Measurements from ENCODE around the gene COX10. TPM values are rescaled to one million over a fixed set of nuclear protein-coding genes. Genes with fewer than 3 reads are reported as not detected.

COX10 gene
- polyA plus RNA-seq, 3 donors, result 4.0 to 17.5 (median 8.8) TPM

- 75 to 87% (median 79%) methylated on average over 10 of the region's 10 CpGs for WGBS, 3 donors
- no peak overlapping the region for H3K27ac ChIP-seq (ENCODE audit: low read depth, low read length)
These were observed 7.4 kb upstream of the COX10 start for GRCh38 chr17:14061666-14062560.

GRCh38 chr17:14067347-14067746 is 2.0 kb upstream of the COX10 start:
- 86 to 93% (median 87%) methylated on average over 1 of the region's 1 CpG for WGBS, 3 donors

GRCh38 chr17:14068542-14069250 is 608 bp upstream of the COX10 start:
- 18 to 21% (median 21%) methylated on average over 25 of the region's 25 CpGs for WGBS, 3 donors
- no peak overlapping the region for H3K27ac ChIP-seq (ENCODE audit: low read depth, low read length)

More at GRCh38 chr17:14067347-14067746, 2.0 kb upstream of the COX10 start:
- H3K27ac ChIP-seq (ENCODE audit: low read depth, low read length), result no peak overlapping the region

GRCh38 chr17:14070344-14070984 is 1.2 kb downstream of the COX10 start:
- 38 to 72% (median 71%) methylated on average over 6 of the region's 6 CpGs for WGBS, 3 donors
- no peak overlapping the region for H3K27ac ChIP-seq (ENCODE audit: low read depth, low read length)

GRCh38 chr17:14072881-14073280 is 3.6 kb downstream of the COX10 start:
- 54 to 85% (median 64%) methylated on average over 5 of the region's 5 CpGs for WGBS, 3 donors
- H3K27ac ChIP-seq (ENCODE audit: low read depth, low read length), result no peak overlapping the region

- H3K27ac ChIP-seq (ENCODE audit: low read depth, low read length), result no peak overlapping the region
- 82 to 90% (median 88%) methylated on average over 3 of the region's 3 CpGs for WGBS, 3 donors
These were observed 8.7 kb downstream of the COX10 start for GRCh38 chr17:14078027-14078426.

- H3K27ac ChIP-seq (ENCODE audit: low read depth, low read length), result no peak overlapping the region
- WGBS, 3 donors, result 64 to 65% (median 64%) methylated on average over 4 of the region's 4 CpGs
These were observed 11.5 kb downstream of the COX10 start for GRCh38 chr17:14080847-14081251.

GRCh38 chr17:14082848-14083247 is 13.5 kb downstream of the COX10 start:
- 92 to 95% (median 93%) methylated on average over 8 of the region's 8 CpGs for WGBS, 3 donors

GRCh38 chr17:14084955-14085354 is 15.7 kb downstream of the COX10 start:
- 92 to 96% (median 93%) methylated on average over 2 of the region's 2 CpGs for WGBS, 3 donors
- H3K27ac ChIP-seq (ENCODE audit: low read depth, low read length), result no peak overlapping the region

More at GRCh38 chr17:14082848-14083247, 13.5 kb downstream of the COX10 start:
- H3K27ac ChIP-seq (ENCODE audit: low read depth, low read length), result no peak overlapping the region

- 58 to 98% (median 85%) methylated on average over 2 of the region's 2 CpGs for WGBS, 3 donors
- no peak overlapping the region for H3K27ac ChIP-seq (ENCODE audit: low read depth, low read length)
These were observed 16.9 kb downstream of the COX10 start for GRCh38 chr17:14086189-14086588.

GRCh38 chr17:14089179-14089578 is 19.9 kb downstream of the COX10 start:
- no peak overlapping the region for H3K27ac ChIP-seq (ENCODE audit: low read depth, low read length)
- 88 to 89% (median 88%) methylated on average over 1 of the region's 1 CpG for WGBS, 3 donors

- WGBS, 3 donors, result 80 to 89% (median 83%) methylated on average over 4 of the region's 4 CpGs
- no peak overlapping the region for H3K27ac ChIP-seq (ENCODE audit: low read depth, low read length)
These were observed 22.1 kb downstream of the COX10 start for GRCh38 chr17:14091367-14091766.

- WGBS, 3 donors, result 58 to 80% (median 70%) methylated on average over 1 of the region's 1 CpG
- no peak overlapping the region for H3K27ac ChIP-seq (ENCODE audit: low read depth, low read length)
These were observed 23.5 kb downstream of the COX10 start for GRCh38 chr17:14092808-14093207.

GRCh38 chr17:14094676-14095601 is 25.6 kb downstream of the COX10 start:
- no peak overlapping the region for H3K27ac ChIP-seq (ENCODE audit: low read depth, low read length)
- WGBS, 3 donors, result 84 to 96% (median 86%) methylated on average over 7 of the region's 7 CpGs

- H3K27ac ChIP-seq (ENCODE audit: low read depth, low read length), result no peak overlapping the region
- WGBS, 3 donors, result 97 to 100% (median 98%) methylated on average over 3 of the region's 3 CpGs
These were observed 26.3 kb downstream of the COX10 start for GRCh38 chr17:14095631-14096030.

GRCh38 chr17:14098246-14098645 is 28.9 kb downstream of the COX10 start:
- H3K27ac ChIP-seq (ENCODE audit: low read depth, low read length), result no peak overlapping the region
- WGBS, 3 donors, result 42 to 73% (median 63%) methylated on average over 3 of the region's 3 CpGs

- WGBS, 3 donors, result 67 to 81% (median 74%) methylated on average over 3 of the region's 3 CpGs
- no peak overlapping the region for H3K27ac ChIP-seq (ENCODE audit: low read depth, low read length)
These were observed 32.7 kb downstream of the COX10 start for GRCh38 chr17:14101976-14102375.

GRCh38 chr17:14103836-14104235 is 34.5 kb downstream of the COX10 start:
- no peak overlapping the region for H3K27ac ChIP-seq (ENCODE audit: low read depth, low read length)
- WGBS, 3 donors, result 84 to 89% (median 88%) methylated on average over 8 of the region's 8 CpGs

Data from adipose tissue (tissue), 3 donors.